GM23248 (cell line): ENCODE measurements around the gene E2F3. TPM values are rescaled to one million over a fixed set of nuclear protein-coding genes. Genes with fewer than 3 reads are reported as not detected.

Source experiments
- DNase-seq: peaks from one replicate; pipeline ENCODE4 v3.0.0-alpha.2; 2015
- H2AFZ ChIP-seq: fragments of 200-600 bp; sonication (generic); 2 replicates; pipeline ENCODE4 v1.6.1; 2016; ENCODE audit warnings: antibody characterized with exemption
- H3F3A ChIP-seq: fragments of 200-600 bp; sonication (generic); 2 replicates; pipeline ENCODE4 v1.6.1; 2016; ENCODE audit warnings: mild to moderate bottlenecking, antibody characterized with exemption, mixed run types; ENCODE audit not compliant: insufficient read depth
- H3K27ac ChIP-seq: fragments of 200-600 bp; sonication (generic); 2 replicates; pipeline ENCODE4 v1.5.1; 2016; ENCODE audit warnings: mild to moderate bottlenecking
- H3K27me3 ChIP-seq: fragments of 200-600 bp; sonication (generic); replicated peaks from 2 replicates; pipeline ENCODE4 v1.6.1; 2016; ENCODE audit warnings: mild to moderate bottlenecking; ENCODE audit not compliant: insufficient read depth
- H3K36me3 ChIP-seq: fragments of 200-600 bp; sonication (generic); 2 replicates; pipeline ENCODE4 v1.6.1; 2016; ENCODE audit warnings: low read depth, mild to moderate bottlenecking
- H3K4me1 ChIP-seq: fragments of 200-600 bp; sonication (generic); 2 replicates; pipeline ENCODE4 v1.6.1; 2016; ENCODE audit warnings: mild to moderate bottlenecking; ENCODE audit not compliant: insufficient read depth
- H3K4me2 ChIP-seq: fragments of 200-600 bp; sonication (generic); one replicate; pipeline ENCODE4 v1.6.1; 2016; ENCODE audit warnings: mild to moderate bottlenecking; ENCODE audit not compliant: unreplicated experiment
- H3K4me3 ChIP-seq: fragments of 200-600 bp; sonication (generic); 2 replicates; pipeline ENCODE4 v1.5.1; 2016; ENCODE audit warnings: mild to moderate bottlenecking
- H3K79me2 ChIP-seq: fragments of 200-600 bp; sonication (generic); 2 replicates; pipeline ENCODE4 v1.6.1; 2016; ENCODE audit warnings: mild to moderate bottlenecking; ENCODE audit not compliant: insufficient read depth
- H3K9ac ChIP-seq: fragments of 200-600 bp; sonication (generic); 2 replicates; pipeline ENCODE4 v1.6.1; 2016; ENCODE audit warnings: mild to moderate bottlenecking
- H3K9me2 ChIP-seq: fragments of 200-600 bp; sonication (generic); 2 replicates; pipeline ENCODE4 v1.6.1; 2016; ENCODE audit warnings: mixed run types, mild to moderate bottlenecking, moderate library complexity; ENCODE audit not compliant: insufficient read depth
- H3K9me3 ChIP-seq: fragments of 200-600 bp; sonication (generic); one replicate; pipeline ENCODE4 v1.6.1; 2017; ENCODE audit warnings: low read depth
- H4K20me1 ChIP-seq: fragments of 200-600 bp; sonication (generic); 2 replicates; pipeline ENCODE4 v1.6.0; 2016; ENCODE audit not compliant: insufficient read depth
- EZH2 ChIP-seq: fragments of 200-600 bp; sonication (generic); IDR thresholded peaks from 2 replicates; pipeline ENCODE4 v1.6.1; 2018; ENCODE audit warnings: antibody characterized with exemption, mild to moderate bottlenecking; ENCODE audit not compliant: insufficient read depth, poor library complexity, severe bottlenecking
- EZH2phosphoT487 ChIP-seq: fragments of 200-600 bp; sonication (generic); IDR thresholded peaks from 2 replicates; pipeline ENCODE4 v1.6.1; 2018; ENCODE audit warnings: antibody characterized with exemption, moderate library complexity, mild to moderate bottlenecking, low read depth; ENCODE audit not compliant: insufficient read depth
- WGBS, 2 experiments: methylation state at CpG; one replicate each; pipeline ENCODE4 v1.1.6; 2015 to 2017; ENCODE audit warnings: low lambda C conversion rate in 2 of 2, low coverage in 1 of 2; ENCODE audit errors: missing lambda C conversion rate in 2 of 2; 5-methylcytosine and 5-hydroxymethylcytosine counted together
- in situ Hi-C: fragments of 300-500 bp; cut with MboI; formaldehyde crosslinking; loops from 2 replicates; pipeline ENCODE4 v1.15.0; 2020
- polyA plus RNA-seq: library from polyadenylated mRNA; unstranded; fragments of >200 nt; fragmentation: Nextera tagmentation; extraction: Ambion mirVana; gene quantifications from 2 replicates; pipeline ENCODE4 v1.2.1, GENCODE V29; 2016
- total RNA-seq: library from RNA; depleted of rRNA; stranded (reverse); fragments of >200 nt; shearing (Covaris generic); gene quantifications from 2 replicates; pipeline ENCODE4 v1.2.3, GENCODE V29; 2014

The E2F3 gene
- total and polyA plus RNA-seq, 2 experiments from 2014 or later, result 4.1 to 7.0 TPM

GRCh38 chr6:20402092-20402341 lies 338 bp downstream of the E2F3 start:
- H4K20me1 ChIP-seq, result no peaks in the 10 kb centered on the region
- WGBS, 2 experiments, result 0 to 1% methylated on average over 3 to 15 of the region's 15 CpGs
- H3K79me2 ChIP-seq, result peaks cover 35% of the 10 kb centered on the region
- H3K4me3 ChIP-seq, result peak overlapping the region; percentile 98
- peak overlapping the region; percentile 82 for H3K4me2 ChIP-seq
- H3K27me3 ChIP-seq, result no peaks in the 10 kb centered on the region
- no peaks in the 10 kb centered on the region for H3K9me3 ChIP-seq
- TF ChIP-seq EZH2phosphoT487, result no peak
- TF ChIP-seq EZH2, result no peak
- peaks cover 7% of the 10 kb centered on the region; the same call in 1 of the 2 replicates for H3F3A ChIP-seq
- H3K4me1 ChIP-seq, result peaks cover 5% of the 10 kb centered on the region; the same call in 1 of the 2 replicates
- H3K27ac ChIP-seq, result peak overlapping the region; percentile 89
- peak overlapping the region; percentile 88 for H2AFZ ChIP-seq
- H3K9ac ChIP-seq, result peak overlapping the region; percentile 91
- DNase-seq, result no peak
- no peaks in the 10 kb centered on the region for H3K36me3 ChIP-seq
- H3K9me2 ChIP-seq, result no peaks in the 10 kb centered on the region
- in situ Hi-C loops, result no loop called here

- no peaks in the 10 kb centered on the region for H3K9me3 ChIP-seq
- TF ChIP-seq EZH2phosphoT487, result no peak
- no peak for TF ChIP-seq EZH2
- no peaks in the 10 kb centered on the region for H3K9me2 ChIP-seq
- H3K4me3 ChIP-seq, result peak overlapping the region; percentile 98
- no peaks in the 10 kb centered on the region for H4K20me1 ChIP-seq
- peak overlapping the region; percentile 89 for H3K27ac ChIP-seq
- H3K36me3 ChIP-seq, result no peaks in the 10 kb centered on the region
- H2AFZ ChIP-seq, result peak overlapping the region; percentile 88
- DNase-seq, result peak; percentile 65
- no peaks in the 10 kb centered on the region for H3K27me3 ChIP-seq
- peaks cover 40% of the 10 kb centered on the region for H3K79me2 ChIP-seq
- peak overlapping the region; percentile 91 for H3K9ac ChIP-seq
- WGBS, 2 experiments, result 0 to 2% methylated on average over 28 to 56 of the region's 73 CpGs
- in situ Hi-C loops, result no loop called here
- H3F3A ChIP-seq, result peaks cover 7% of the 10 kb centered on the region; the same call in 1 of the 2 replicates
- peaks cover 5% of the 10 kb centered on the region; the same call in 1 of the 2 replicates for H3K4me1 ChIP-seq
- peak overlapping the region; percentile 82 for H3K4me2 ChIP-seq
Observed at GRCh38 chr6:20402342-20403069, 827 bp downstream of the E2F3 start.

- H3K27me3 ChIP-seq, result no peaks in the 10 kb centered on the region
- peak overlapping the region; percentile 89 for H3K27ac ChIP-seq
- H3K36me3 ChIP-seq, result no peaks in the 10 kb centered on the region
- TF ChIP-seq EZH2phosphoT487 (no peak), EZH2 (no peak)
- peak overlapping the region; percentile 97 for H3K4me2 ChIP-seq
- no peaks in the 10 kb centered on the region for H3K9me3 ChIP-seq
- H4K20me1 ChIP-seq, result no peaks in the 10 kb centered on the region
- H3K4me1 ChIP-seq, result peaks cover 5% of the 10 kb centered on the region; the same call in 1 of the 2 replicates
- no peaks in the 10 kb centered on the region for H3K9me2 ChIP-seq
- in situ Hi-C loops, result no loop called here
- peak overlapping the region; percentile 98 for H3K4me3 ChIP-seq
- peak overlapping the region; percentile 88 for H2AFZ ChIP-seq
- peak; percentile 87 for DNase-seq
- H3K79me2 ChIP-seq, result peaks cover 47% of the 10 kb centered on the region
- 0 to 1% methylated on average over 5 to 50 of the region's 72 CpGs for WGBS, 2 experiments
- H3F3A ChIP-seq, result peaks cover 7% of the 10 kb centered on the region; the same call in 1 of the 2 replicates
- H3K9ac ChIP-seq, result peak overlapping the region; percentile 91
Observed at GRCh38 chr6:20403070-20403765, 1.5 kb downstream of the E2F3 start.

GRCh38 chr6:20403766-20404640 lies 2.3 kb downstream of the E2F3 start:
- H3K79me2 ChIP-seq, result peaks cover 54% of the 10 kb centered on the region
- no peaks in the 10 kb centered on the region for H3K36me3 ChIP-seq
- peak; percentile 82 for DNase-seq
- H3K27ac ChIP-seq, result peak overlapping the region; percentile 89
- H3K9ac ChIP-seq, result peak overlapping the region; percentile 91
- H3F3A ChIP-seq, result peaks cover 7% of the 10 kb centered on the region; the same call in 1 of the 2 replicates
- H3K9me3 ChIP-seq, result no peaks in the 10 kb centered on the region
- peak overlapping the region; percentile 98 for H3K4me3 ChIP-seq
- WGBS, 2 experiments, result 1% methylated on average over 31 to 38 of the region's 38 CpGs
- no peaks in the 10 kb centered on the region for H3K9me2 ChIP-seq
- peaks cover 7% of the 10 kb centered on the region; the same call in 1 of the 2 replicates for H4K20me1 ChIP-seq
- H3K4me2 ChIP-seq, result peak overlapping the region; percentile 97
- no peaks in the 10 kb centered on the region for H3K27me3 ChIP-seq
- peaks cover 5% of the 10 kb centered on the region; the same call in 1 of the 2 replicates for H3K4me1 ChIP-seq
- H2AFZ ChIP-seq, result peak overlapping the region; percentile 88
- TF ChIP-seq EZH2 (no peak), EZH2phosphoT487 (no peak)
- in situ Hi-C loops, result no loop called here
